K562 (cell line): ENCODE results near the gene STIL. TPM values are rescaled to one million over a fixed set of nuclear protein-coding genes. Genes with fewer than 3 reads are reported as not detected.

Experiments used
- C11orf30 ChIP-seq: fragments of 450-650 bp; IDR thresholded peaks from 2 replicates; pipeline ENCODE4 v1.6.1; 2016; ENCODE audit warnings: low read depth, mild to moderate bottlenecking
- CTCF ChIP-seq, 3 experiments: IDR thresholded peaks in 2 of 3; conservative IDR thresholded peaks in 1 of 3; 2 replicates each; pipeline ENCODE4 v1.5.1; 2011 to 2012; ENCODE audit warnings: low read length in 3 of 3, mild to moderate bottlenecking in 3 of 3, control low read depth in 2 of 3, improper control_type of control experiment in 1 of 3, inconsistent platforms in 1 of 3, low read depth in 1 of 3, mixed read lengths in 1 of 3, moderate library complexity in 1 of 3; ENCODE audit not compliant: insufficient read depth in 2 of 3
- GABPB2 ChIP-seq: fragments of 250-450 bp; sonication (Bioruptor Pico); conservative IDR thresholded peaks from 2 replicates; pipeline ENCODE4 v1.5.1; 2021; ENCODE audit warnings: mild to moderate bottlenecking
- HIVEP1 ChIP-seq: fragments of 250-450 bp; sonication (Bioruptor Pico); IDR thresholded peaks from 2 replicates; pipeline ENCODE4 v1.4.0; 2020; ENCODE audit warnings: mild to moderate bottlenecking
- JUND ChIP-seq, 2 experiments: IDR thresholded peaks; 2 replicates in 1 of 2; 3 replicates in 1 of 2; pipeline ENCODE4 v1.6.1; 2011; ENCODE audit warnings: borderline replicate concordance in 2 of 2, low read depth in 2 of 2, low read length in 2 of 2, improper control_type of control experiment in 1 of 2, missing biosample characterization in 1 of 2, missing genetic modification characterization in 1 of 2, missing genetic modification reagents in 1 of 2
- KLF1 ChIP-seq: fragments of 450-650 bp; IDR thresholded peaks from 2 replicates; pipeline ENCODE4 v1.6.1; 2016; ENCODE audit warnings: missing genetic modification characterization, missing compliant biosample characterization
- MED1 ChIP-seq: sonication (generic); formaldehyde crosslinking; IDR thresholded peaks from 2 replicates; pipeline ENCODE4 v1.8.1; 2023; ENCODE audit warnings: missing genetic modification reagents, borderline replicate concordance
- MYNN ChIP-seq, 2 experiments: sonication (generic); formaldehyde crosslinking in 1 of 2; IDR thresholded peaks; 2 replicates each; pipeline versions ENCODE4 v1.5.0 to v1.6.1; 2016 to 2020; ENCODE audit warnings: antibody characterized with exemption in 1 of 2, missing genetic modification reagents in 1 of 2
- NFE2 ChIP-seq: IDR thresholded peaks from 2 replicates; pipeline ENCODE4 v1.6.1; 2014; ENCODE audit warnings: antibody characterized with exemption, low read depth
- NFE2L1 ChIP-seq: fragments of 450-650 bp; IDR thresholded peaks from 2 replicates; pipeline ENCODE4 v1.6.1; 2016; ENCODE audit warnings: missing genetic modification characterization, low read depth, mild to moderate bottlenecking, missing compliant biosample characterization, moderate library complexity, borderline replicate concordance
- RFX1 ChIP-seq: fragments of 450-650 bp; IDR thresholded peaks from 2 replicates; pipeline ENCODE4 v1.6.1; 2016; ENCODE audit warnings: mild to moderate bottlenecking, moderate library complexity
- SRSF1 ChIP-seq: fragments of 200-400 bp; formaldehyde crosslinking; IDR thresholded peaks from 2 replicates; pipeline ENCODE4 v1.6.1; 2017; ENCODE audit warnings: mild to moderate bottlenecking, low read depth, low read length, moderate library complexity
- SRSF3 ChIP-seq: fragments of 200-400 bp; formaldehyde crosslinking; IDR thresholded peaks from 2 replicates; pipeline ENCODE4 v1.6.1; 2016; ENCODE audit warnings: mild to moderate bottlenecking, low read length, moderate library complexity; ENCODE audit not compliant: insufficient read depth
- TAF1 ChIP-seq: IDR thresholded peaks from 2 replicates; pipeline ENCODE4 v1.6.1; 2011; ENCODE audit warnings: mild to moderate bottlenecking, low read length, moderate library complexity; ENCODE audit not compliant: insufficient read depth, control insufficient read depth, severe bottlenecking; ENCODE audit errors: extremely low read depth
- TCF15 ChIP-seq: fragments of 250-450 bp; sonication (Bioruptor Pico); IDR thresholded peaks from 2 replicates; pipeline ENCODE4 v1.8.0; 2022; ENCODE audit warnings: moderate library complexity, mild to moderate bottlenecking, inconsistent platforms
- TSC22D4 ChIP-seq: fragments of 450-650 bp; IDR thresholded peaks from 2 replicates; pipeline ENCODE4 v1.6.1; 2016; ENCODE audit warnings: missing genetic modification characterization, missing biosample characterization, control low read depth
- USF1 ChIP-seq: sonication (generic); formaldehyde crosslinking; IDR thresholded peaks from 2 replicates; pipeline ENCODE4 v1.9.0; 2022; ENCODE audit warnings: mild to moderate bottlenecking, missing genetic modification reagents
- ZNF311 ChIP-seq: fragments of 250-450 bp; sonication (Bioruptor Pico); IDR thresholded peaks from 2 replicates; pipeline ENCODE4 v1.4.0; 2020; ENCODE audit warnings: mild to moderate bottlenecking, moderate library complexity
- ZNF444 ChIP-seq: fragments of 250-450 bp; sonication (Bioruptor Pico); IDR thresholded peaks from 2 replicates; pipeline ENCODE4 v1.4.0; 2020; ENCODE audit warnings: mild to moderate bottlenecking, moderate library complexity
- ZNF57 ChIP-seq: fragments of 450-650 bp; formaldehyde crosslinking; IDR thresholded peaks from 2 replicates; pipeline ENCODE4 v1.4.0; 2020; ENCODE audit warnings: mild to moderate bottlenecking, moderate library complexity
- ZNF778 ChIP-seq: fragments of 450-650 bp; formaldehyde crosslinking; IDR thresholded peaks from 2 replicates; pipeline ENCODE4 v1.4.0; 2020; ENCODE audit warnings: mild to moderate bottlenecking, moderate library complexity
- ZSCAN29 ChIP-seq: fragments of 450-650 bp; IDR thresholded peaks from 2 replicates; pipeline ENCODE4 v1.6.1; 2017
- polyA plus RNA-seq, 8 experiments: library from polyadenylated mRNA; depleted of rRNA in 4 of 8; stranded (reverse) in 5 of 8; unstranded in 3 of 8; fragments of >200 nt; fragmentation: Nextera tagmentation in 2 of 8; fragmentation: Illumina TruSeq in 1 of 8; extraction: Ambion mirVana in 2 of 8; extraction: Trizol in 1 of 8; gene quantifications; 2 replicates each; pipeline versions ENCODE4 v1.2.1 to v1.2.3, GENCODE V29; 2011 to 2014; ENCODE audit warnings: inconsistent platforms in 1 of 8, missing spikeins in 1 of 8
- total RNA-seq, 7 experiments: library from RNA; depleted of rRNA in 6 of 7; stranded (reverse); fragments of >200 nt in 6 of 7; fragmentation: Illumina TruSeq in 2 of 7; extraction: Trizol in 2 of 7; gene quantifications; 2 replicates each; pipeline versions ENCODE4 v1.2.1 to v1.2.3, GENCODE V29; 2011 to 2021; ENCODE audit warnings: low replicate concordance in 1 of 7
- TF ChIP-seq, protein P1 (sequence below): sonication (generic); formaldehyde crosslinking; IDR thresholded peaks from 2 replicates; pipeline ENCODE4 v1.8.1; 2023; ENCODE audit warnings: mild to moderate bottlenecking, missing genetic modification reagents

The STIL gene
- total and polyA plus RNA-seq, 9 of the 15 experiments (the other 6 are each of a cell fraction or from before 2014, with no cell fraction given): 10.5 to 77.4 (median 39.6) TPM

- TF ChIP-seq SRSF1: no peak
- no peak for TF ChIP-seq ZNF57 (CRISPR knock-in tag)
- no peak for TF ChIP-seq RFX1
- no peak for TF ChIP-seq NFE2L1 (tag)
- TF ChIP-seq TAF1: peak; percentile 85
- 0 out of 2 replicates have a peak, but pooled peaks have one; percentile 53 for TF ChIP-seq HIVEP1 (CRISPR knock-in tag)
- TF ChIP-seq KLF1 (tag): peak; percentile 58; the same call in 1 of the 2 replicates
- TF ChIP-seq ZNF444 (CRISPR knock-in tag): no peak
- TF ChIP-seq, protein P1, sequence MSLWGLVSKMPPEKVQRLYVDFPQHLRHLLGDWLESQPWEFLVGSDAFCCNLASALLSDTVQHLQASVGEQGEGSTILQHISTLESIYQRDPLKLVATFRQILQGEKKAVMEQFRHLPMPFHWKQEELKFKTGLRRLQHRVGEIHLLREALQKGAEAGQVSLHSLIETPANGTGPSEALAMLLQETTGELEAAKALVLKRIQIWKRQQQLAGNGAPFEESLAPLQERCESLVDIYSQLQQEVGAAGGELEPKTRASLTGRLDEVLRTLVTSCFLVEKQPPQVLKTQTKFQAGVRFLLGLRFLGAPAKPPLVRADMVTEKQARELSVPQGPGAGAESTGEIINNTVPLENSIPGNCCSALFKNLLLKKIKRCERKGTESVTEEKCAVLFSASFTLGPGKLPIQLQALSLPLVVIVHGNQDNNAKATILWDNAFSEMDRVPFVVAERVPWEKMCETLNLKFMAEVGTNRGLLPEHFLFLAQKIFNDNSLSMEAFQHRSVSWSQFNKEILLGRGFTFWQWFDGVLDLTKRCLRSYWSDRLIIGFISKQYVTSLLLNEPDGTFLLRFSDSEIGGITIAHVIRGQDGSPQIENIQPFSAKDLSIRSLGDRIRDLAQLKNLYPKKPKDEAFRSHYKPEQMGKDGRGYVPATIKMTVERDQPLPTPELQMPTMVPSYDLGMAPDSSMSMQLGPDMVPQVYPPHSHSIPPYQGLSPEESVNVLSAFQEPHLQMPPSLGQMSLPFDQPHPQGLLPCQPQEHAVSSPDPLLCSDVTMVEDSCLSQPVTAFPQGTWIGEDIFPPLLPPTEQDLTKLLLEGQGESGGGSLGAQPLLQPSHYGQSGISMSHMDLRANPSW (CRISPR knock-in tag): no peak
- 0 out of 2 replicates have a peak, but pooled peaks have one; percentile 29 for TF ChIP-seq TCF15 (CRISPR knock-in tag)
- TF ChIP-seq ZNF778: no peak
- no peak for TF ChIP-seq MYNN (IDR thresholded peaks at IDR 0.05)
- no peak for TF ChIP-seq MYNN (CRISPR knock-in tag; IDR thresholded peaks at IDR 0.05)
- TF ChIP-seq MED1: no peak
- no peak for TF ChIP-seq SRSF3
- no peak for TF ChIP-seq GABPB2 (CRISPR knock-in tag)
- TF ChIP-seq C11orf30: peak; percentile 97
- peak in 1 of 3 experiments; percentile 15; a peak in 1 of 6 replicates for TF ChIP-seq CTCF (IDR thresholded peaks at IDR 0.05 in 2 of 3, conservative IDR thresholded peaks at IDR 0.05 in 1 of 3; ENCODE audit: insufficient read depth in 2 of 3, low read depth in 1 of 3, low read length in 3 of 3)
- TF ChIP-seq NFE2: no peak
- TF ChIP-seq ZSCAN29: no peak
- TF ChIP-seq ZNF311: no peak
- no peak for TF ChIP-seq TSC22D4 (tag)
- no peak for TF ChIP-seq USF1 (CRISPR knock-in tag)
- TF ChIP-seq JUND (IDR thresholded peaks at IDR 0.05; ENCODE audit: borderline replicate concordance, low read depth, low read length): peak; percentile 62
- peak; percentile 4; the same call in 2 of the 3 replicates for TF ChIP-seq JUND (tag; IDR thresholded peaks at IDR 0.05; ENCODE audit: borderline replicate concordance, low read depth, low read length)
These were observed at the start of gene STIL (continued) for GRCh38 chr1:47313915-47314664.
